Glomerular visceral epithelial cell (primary cell): ENCODE data around the gene MAN2A1.

ENCODE experiments used
- DNase-seq: peaks from one replicate; pipeline ENCODE4 v3.0.0-alpha.2; 2016; ENCODE audit errors: extremely low spot score

Gene MAN2A1

DNA sequence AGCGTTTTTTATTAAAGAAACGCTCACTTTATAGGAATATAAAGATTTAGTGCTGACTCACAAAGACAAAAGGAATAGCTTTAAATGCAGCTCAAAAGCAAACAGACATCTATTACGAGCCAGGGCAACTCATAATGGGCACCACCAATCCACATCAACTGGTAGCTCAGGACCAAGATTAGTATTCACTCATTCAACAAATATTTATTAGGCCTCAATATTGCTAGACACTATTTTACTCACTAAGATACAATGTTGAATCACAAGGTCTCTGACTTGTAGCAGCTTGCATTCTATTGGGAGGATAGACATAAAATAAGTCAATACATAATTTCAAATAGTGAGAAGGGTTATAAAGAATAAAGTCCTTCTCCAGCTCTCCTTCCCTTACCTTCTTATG, 8.0 kb upstream of the MAN2A1 start:
- no peak for DNase-seq

DNA sequence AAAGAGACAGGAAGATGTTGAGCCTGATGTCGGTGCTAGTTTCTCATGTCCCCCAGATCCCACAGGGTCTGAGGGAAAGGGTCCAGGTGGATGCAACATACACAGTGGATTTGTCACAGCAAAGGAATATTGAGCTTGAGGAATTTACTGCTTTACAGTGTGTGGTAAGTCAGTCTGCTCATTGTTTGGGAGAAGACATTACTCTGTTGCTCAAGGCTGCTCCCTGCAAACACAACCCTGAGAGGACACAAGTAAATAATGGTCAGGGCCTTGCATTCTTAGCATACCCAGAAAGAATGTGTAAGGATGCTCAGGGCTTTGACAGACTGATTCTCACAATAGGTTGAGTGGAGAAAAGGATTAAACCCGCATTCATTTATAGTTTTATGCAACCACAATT, 7.3 kb upstream of the MAN2A1 start:
- DNase-seq = no peak

DNA sequence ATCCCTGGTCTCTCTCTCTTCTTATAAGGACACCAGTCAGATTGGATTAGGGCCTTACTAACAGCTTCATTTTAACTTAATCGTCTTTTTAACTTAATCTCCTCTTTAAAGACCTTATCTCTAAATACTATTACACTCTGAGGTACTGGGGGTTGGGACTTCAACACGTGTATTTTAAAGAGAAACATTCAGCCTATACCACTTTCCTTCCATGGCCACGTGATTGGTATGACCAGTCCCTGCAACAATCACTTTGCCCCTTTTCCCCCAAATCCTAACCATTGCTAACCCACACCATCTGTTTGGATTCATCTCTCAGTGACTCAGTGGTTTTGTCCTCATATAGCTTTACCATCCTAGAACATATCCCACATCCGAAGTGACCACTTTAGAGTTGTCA, 3.8 kb upstream of the MAN2A1 start:
- DNase-seq = no peak

DNA sequence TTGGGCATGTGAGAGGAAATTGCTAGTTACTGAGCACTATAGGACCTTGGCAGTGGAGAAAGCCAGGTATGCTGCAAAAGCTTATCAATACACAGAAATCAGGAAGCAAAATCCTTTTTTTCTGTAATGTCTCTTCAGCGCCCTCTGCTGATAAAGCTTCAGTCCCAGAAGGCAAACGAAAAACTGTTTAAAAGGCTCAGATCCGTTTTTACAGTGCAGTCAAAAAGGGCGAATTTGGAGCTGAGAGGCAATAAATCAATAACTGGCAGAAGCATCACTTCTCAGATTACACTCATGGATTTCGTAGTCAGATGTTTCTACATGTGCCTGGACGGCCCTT, 1.1 kb upstream of the MAN2A1 start:
- DNase-seq = no peak

DNA sequence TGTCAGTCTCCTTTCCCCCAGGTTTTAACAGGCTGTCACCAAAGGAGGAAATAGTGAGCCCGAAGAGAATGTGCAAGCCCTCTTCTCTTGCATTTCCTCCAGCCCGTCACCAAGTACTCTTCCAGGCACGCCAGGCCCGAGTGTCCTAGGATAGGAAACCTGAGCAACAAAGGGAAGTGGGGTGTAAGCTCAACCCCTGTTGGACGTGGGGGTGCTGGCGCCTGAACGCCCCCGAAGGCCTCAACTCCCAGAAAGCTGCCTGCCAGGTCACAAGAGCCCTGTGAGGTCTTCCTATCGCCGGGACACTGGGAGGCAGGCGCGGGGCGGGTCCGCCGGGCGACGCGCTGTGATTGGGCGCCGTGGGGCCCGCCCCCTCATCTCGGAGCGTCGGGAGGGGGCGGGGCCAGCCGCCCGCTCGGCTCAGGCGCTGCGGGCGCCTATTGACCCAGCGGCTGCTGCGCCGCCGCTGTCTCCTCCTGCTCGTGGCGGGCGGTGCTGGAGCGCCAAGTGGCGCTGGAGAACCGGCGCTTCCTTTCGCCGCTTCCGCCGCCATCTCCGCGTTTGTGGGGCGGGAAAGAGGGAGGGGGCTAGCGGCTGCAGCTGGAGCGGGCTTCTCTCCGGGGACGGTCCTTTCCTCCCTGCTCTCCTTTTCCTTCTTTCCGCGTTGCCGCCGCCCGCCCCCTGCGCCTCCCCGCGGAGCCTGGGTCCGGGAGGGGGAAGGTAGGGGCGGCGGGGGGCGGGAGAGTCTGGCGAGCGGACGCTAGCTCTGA, 572 bp upstream of the MAN2A1 start:
- DNase-seq = peak; percentile 94

DNA sequence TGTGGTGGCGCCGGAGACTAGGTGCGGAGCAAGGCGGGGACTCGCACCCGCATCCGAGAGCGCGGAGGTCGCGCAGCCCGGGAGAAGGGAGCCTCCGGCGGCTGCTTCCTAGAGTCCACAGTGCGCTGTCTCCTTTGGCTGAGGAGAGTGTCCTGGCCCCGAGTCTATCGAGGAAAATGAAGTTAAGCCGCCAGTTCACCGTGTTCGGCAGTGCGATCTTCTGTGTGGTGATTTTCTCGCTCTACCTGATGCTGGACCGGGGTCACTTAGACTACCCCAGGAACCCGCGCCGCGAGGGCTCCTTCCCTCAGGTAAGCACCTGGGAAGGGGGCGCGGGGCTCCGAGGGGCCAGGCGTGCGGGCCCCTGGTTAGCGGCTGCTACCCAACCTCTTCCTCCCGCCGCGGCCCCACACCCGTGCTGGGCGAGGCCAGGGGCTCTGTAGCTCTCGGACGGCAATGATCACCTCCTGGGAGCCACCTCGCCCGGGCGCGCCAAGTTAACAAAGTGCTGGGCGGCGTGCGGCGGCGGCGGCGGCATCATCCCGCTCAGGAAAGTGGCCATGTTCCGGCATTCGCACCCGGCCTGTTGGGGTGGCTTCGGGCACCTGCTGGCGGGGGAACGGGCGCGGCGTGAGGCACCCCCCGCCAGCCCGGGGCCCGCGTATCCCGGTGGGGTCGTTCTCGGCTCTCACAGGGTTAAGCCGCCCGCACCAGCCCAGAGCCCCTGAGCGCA, 681 bp downstream of the MAN2A1 start:
- peak; percentile 46 for DNase-seq

DNA sequence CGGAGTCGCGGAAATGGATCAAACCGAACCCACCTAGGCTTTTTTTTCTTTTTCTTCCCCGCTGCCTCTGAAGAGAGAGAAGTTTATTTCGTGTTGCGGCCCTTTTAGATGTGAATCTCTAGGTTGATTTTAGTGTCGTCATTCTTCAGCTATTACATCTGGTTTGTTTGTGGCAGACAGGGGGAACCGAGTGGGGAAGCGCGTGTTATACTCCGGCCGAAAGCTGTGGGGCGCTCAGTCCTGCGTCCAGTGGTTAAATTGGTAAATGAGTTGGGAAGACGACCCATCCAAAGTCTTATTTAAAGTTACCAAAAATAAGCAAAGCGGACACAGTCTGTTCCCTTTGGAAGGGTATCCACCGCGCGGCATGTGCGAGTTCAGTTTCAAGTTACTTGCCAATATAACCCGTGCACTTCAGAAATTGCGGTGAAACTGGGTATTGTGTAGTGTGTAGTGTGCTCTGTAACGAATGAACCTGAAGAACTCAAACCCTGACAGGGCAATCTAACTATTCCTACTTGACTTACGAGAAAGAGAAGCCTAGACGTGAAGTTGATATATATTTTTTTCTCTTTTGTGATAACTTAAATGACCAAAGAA, 1.3 kb downstream of the MAN2A1 start:
- DNase-seq = peak; percentile 76

DNA sequence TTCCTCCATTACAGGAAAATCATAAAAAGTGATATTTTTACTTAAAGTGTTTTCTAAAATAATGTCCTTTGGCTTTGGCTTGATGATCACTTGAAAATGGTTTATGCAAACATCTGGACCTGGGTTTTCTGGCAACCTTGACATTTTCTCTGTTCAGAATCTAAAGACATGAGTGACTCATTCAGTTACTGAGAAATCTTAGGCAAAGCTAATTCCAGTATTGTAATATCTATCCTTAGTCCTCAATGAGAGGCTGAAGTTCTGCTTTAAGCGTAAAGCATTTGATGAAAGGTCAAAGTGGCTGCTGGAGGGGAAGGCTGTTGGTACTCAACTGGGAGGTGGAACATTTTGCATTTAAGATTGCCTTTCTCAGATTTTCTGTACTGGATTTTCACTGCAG, 2.3 kb downstream of the MAN2A1 start:
- peak; percentile 13 for DNase-seq

DNA sequence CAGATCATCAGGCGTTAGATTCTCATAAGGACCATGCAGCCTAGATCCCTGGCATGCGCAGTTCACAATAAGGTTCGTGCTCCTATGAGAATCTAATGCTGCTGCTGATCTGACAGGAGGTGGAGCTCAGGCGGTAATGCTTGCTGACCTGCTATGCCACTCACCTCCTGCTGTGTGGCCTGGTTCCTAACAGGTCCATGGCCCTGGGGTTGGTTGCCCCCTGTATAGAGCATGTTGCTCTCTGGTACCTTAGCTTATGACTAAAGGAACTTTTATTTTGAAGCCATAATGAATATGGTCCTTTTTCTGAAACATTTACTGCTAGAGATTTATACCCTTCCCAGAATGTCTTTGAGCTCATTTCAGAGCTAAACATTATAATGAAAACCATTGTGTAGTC, 3.1 kb downstream of the MAN2A1 start:
- DNase-seq = no peak

DNA sequence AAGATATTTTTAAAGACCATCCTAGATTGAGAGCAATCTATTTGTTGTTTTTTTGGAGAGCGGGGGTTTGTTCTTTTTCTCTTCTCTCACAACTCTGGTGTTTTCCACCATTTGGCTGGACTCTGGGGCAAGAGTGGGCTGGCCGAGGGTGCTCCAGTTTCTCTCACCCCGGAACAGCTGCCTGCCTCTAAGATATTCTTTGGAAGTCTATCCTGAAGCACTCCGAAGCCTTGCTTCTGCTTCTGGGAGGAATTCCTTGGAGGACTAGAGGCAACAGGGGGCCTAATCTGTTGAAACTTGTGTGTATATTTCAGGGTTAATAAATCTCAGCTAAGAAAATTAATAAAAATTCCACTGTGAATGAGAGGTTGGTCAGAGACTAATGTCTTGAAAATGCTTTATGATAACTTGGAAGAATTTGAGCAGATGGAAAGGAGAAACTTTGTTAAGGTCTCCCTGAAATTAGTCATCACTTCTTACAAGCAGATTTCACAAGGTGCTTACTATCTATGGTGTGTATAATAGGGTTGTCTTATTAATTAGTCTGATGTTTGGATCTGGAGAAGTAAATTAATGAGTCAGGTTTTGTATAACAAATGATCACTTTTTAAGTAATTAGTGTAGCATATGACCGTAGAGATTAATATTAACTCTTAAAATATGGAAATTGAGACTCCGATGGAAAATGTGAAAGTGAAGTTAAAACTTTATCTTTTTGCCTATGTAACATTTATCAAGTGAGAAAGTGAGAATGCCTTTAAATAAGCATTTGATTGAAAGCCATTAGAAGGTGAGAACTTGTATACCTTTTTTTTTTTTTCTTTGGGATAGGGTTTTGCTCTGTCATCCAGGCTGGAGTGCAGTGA, 4.0 kb downstream of the MAN2A1 start:
- no peak for DNase-seq

DNA sequence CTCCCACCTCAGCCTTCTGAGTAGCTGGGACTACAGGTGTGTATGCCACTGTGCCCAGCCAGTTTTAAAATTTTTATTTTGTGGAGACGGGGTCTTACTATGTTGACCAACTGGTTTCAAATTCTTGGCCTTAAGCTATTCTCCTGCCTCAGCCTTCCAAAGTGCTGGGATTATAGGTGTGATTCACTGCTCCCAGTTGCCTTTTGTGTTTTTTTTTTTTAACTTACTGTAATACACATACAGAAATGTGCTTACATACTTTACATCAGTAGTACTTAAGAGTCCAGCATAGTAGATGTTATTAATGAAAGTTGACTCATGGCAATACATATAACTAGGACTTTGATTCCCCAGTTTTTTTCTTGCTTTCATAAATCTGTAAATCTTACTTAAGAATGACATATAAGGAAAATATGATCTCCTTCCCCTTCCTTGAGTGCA, 4.7 kb downstream of the MAN2A1 start:
- DNase-seq = no peak

DNA sequence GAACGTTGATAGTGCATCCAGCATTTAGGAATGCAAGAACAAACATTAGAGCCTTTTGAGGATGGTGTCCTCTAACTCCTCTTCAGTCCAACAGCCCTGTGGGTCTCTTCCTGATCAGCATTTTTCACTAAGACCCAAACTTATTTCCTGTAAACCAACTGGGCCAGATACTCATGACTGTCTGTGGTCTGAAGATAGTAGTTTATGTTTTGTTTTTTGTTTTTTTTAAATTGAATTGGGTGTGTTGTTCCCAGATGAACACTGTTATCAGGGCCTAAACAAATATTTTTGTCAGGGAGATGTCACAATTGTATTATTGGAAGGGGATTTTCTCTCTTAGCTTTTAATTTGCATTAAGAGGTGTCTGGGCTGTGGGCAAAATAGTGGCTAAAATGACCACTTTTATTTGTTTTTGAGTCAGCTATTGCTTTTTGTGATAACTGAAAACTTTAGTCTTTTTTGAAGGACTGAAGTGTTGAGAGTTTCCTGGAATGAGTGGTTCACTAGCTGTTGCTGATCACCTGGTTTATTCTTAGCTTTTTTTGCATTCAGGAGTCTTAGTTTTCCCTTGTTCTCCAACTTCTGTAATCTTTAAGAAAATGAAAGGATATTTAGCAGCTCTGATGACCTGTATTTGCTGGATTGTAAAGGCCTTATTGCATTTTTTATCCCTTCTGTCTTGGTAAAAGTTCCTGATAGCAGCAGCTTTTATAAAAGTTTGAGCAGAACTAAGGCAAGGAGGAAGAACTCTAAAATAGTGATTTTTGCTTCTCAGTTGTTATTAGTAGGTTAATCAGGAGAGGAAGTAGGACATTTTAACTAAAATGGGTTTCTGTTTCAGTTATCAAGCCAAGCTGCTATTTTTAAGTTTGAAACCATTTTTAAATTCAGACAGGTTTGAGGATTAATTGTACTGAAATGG, 5.5 kb downstream of the MAN2A1 start:
- no peak for DNase-seq

DNA sequence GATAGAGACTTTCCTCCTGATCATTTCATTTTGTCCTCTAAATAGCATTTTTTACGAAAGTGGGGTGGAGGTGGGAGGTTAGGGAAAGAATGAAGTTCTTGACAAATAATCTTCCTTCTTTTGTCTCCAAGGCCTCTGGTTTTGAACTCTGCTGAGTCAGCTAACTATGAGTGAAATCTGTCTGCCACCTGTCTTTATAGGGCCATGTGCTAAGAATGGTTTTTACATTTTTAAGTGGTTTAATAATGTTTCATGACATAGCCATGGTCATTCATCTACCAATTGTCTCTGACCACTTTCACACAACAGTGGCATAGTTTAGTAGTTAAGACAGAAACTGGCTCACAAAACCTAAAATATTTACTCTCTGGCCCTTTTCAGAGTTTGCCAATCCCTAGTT, 7.6 kb downstream of the MAN2A1 start:
- DNase-seq = peak; percentile 39

DNA sequence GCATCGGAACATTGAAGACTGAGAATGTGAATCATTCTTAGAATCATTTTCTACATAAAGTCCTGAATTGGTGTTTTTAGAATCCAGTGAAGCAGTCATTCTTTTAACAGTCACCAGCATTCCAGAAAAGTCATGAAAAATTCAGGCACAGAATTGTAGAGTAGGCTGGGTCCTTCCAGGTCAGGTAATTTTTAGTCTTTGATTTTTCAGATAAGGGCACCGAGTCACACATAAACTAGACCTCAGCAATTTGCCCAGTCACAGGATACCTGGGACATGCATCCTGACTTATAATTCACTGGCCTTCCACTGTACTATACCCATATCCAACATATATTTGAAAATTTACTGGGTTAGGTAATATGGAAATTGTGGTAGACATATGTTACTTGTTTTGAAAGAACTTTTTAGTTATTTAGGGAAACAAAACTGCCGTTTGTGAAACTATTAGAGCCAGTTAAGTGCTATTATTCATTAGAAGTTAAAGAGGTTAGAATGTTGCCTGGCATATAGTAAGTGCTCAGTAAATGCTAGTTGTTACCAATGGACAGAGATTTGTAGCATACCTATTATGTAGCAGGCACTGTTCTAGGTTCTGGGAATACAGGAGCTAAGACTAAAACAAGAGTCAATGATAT, 10.9 kb downstream of the MAN2A1 start:
- no peak for DNase-seq

DNA sequence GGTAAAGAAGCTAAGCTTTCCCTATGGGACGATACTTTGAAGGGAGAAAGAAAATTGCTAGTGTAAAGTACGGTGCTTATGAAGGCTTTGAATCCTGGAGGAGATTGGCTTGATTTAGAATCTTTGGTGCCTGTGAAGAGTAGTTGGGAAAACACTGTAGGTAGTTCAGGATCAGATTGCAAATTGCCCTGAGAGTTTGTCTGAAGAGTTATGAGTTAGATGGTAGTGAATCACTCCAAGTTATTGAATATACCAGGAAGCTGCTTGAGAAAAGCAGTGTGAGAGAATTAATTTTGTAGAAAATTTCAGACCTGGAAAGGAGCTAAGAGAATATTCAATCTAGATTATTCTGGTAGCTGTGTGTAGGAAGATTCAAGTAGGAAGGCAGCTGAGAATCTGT, 11.5 kb downstream of the MAN2A1 start:
- DNase-seq = no peak

DNA sequence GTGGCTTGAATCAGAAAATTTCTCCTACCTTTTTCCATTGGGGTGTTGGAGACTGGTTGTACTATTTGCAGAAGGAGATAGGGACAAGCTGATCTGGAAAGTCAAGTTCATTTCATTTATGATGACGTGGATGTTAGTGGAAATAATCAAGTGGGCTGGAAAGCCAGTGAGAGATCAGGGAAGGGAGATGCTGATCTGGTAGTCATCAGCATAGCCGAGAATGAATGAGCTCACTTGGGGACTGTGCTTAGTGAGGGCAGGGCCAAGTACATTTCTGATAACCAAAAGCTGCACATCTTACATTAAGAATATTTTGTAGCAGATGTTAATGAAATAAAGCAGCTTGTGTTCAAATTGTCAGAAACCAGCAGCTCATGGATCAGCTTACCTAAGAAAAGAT, 12.1 kb downstream of the MAN2A1 start:
- DNase-seq = no peak

DNA sequence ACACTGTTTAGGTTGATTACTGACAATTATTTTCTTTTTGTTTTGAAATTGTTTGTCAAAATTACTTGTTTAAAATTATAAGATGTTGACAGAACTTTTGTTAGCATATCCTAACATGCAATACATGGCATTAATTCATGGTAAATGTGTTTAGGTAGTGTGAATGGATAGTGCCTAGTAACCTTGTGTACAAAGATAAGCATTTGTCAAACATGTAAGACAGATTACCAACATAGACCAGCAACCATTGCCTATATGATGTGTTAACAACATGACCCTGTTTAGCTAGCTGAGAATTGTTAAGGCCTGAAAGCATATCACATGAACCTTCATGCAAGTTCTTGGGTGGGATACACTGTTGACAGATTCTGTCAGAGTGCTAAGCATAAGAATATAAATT, 13.4 kb downstream of the MAN2A1 start:
- DNase-seq = no peak

DNA sequence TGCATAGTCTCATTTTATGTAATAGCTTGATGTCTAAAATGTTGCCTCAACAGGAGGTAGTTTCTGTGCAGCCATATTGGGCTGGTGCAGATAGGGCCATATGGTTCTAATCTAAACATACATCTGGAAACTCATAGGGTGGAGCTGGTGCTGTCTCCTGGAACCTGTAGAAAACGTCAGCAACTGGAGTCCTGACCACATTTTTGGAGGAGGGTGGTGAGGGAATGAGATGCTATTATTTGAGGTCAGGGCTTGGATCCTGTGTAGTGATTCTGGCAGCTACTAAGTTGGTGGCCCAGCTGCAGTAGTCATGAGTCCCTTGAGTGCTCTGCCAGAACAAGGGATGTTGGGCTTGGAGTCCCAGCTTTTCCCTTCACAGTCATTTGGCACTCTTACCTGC, 14.1 kb downstream of the MAN2A1 start:
- no peak for DNase-seq

DNA sequence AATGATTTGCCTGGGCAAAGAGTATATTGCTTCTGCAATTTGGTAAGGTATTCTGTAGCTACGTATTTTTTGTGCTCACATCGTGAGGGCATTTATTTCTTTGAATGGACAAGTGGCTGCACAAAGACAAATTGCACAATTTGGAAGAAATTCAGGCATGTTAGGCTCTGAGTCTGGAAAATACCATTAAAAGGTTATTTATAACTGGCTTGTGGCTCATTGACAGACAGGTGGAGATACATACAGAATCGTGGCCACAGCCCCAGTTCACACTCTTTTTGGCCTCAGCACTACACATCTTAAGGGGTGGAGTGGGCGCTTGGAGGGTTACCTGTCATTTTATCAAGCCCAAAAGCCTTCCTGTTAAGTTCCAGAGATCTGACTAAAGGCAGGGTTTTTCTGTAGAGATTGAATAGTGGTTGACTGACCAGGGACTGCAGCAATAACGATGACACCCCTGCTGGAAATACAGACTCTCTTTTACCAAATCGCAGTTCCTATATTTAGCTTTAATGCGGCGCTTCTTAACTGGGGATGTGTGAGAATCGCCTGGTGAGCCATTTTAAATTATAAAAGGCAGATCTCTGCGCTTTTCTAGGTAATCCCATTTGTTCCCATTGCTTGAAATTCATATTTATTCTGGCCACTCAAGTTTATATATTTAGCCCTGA, 14.7 kb downstream of the MAN2A1 start:
- DNase-seq = no peak

DNA sequence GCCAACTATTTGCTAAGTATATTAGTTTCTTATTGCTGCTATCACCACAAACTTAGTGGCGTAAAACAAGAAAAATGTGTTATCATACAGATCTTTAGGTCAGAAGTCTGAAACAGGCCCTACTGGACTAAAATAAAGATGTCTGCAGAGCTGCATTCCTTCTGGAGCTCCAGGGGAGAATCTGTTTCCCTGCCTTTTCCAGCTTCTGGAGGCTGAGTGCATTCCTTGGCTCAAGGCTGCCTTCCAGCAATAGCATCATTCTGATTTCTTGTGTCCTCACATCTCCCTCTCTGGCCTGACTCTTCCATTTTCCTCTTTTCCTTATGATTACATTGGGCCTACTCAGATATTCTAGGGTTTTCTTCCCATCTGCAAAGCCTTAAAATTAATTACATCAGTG, 15.9 kb downstream of the MAN2A1 start:
- no peak for DNase-seq
